Femur (tissue), 1 donor: Measurements from ENCODE around the gene TUBG2.
"Not testable (repeated sequence)": the region's sequence is repeated elsewhere in the genome, so short reads cannot be mapped to it uniquely, and the experiment has no call there.

Experiments
- DNase-seq: peaks from one replicate; pipeline ENCODE4 v3.0.0-alpha.2; 2017

TUBG2 gene

GRCh38 chr17:42659079-42659931 is at the start of gene TUBG2:
Gene TUBG2, plus strand, starts transcription at chr17:42659284. Its CDS starts 220 bp downstream, at chr17:42659504.
- DNase-seq, result peak; percentile 93

- DNase-seq, result not testable (repeated sequence)
These were observed 49.0 kb upstream of the TUBG2 start for GRCh38 chr17:42609814-42610801.

- DNase-seq, result no peak
These were observed 47.1 kb upstream of the TUBG2 start for GRCh38 chr17:42612013-42612412.

GRCh38 chr17:42613699-42614295 is 45.3 kb upstream of the TUBG2 start:
- no peak for DNase-seq

- DNase-seq, result no peak
These were observed 41.1 kb upstream of the TUBG2 start for GRCh38 chr17:42617956-42618431.

GRCh38 chr17:42618442-42619150 is 40.5 kb upstream of the TUBG2 start:
- DNase-seq, result peak; percentile 57

GRCh38 chr17:42621987-42622386 is 37.1 kb upstream of the TUBG2 start:
- not testable (repeated sequence) for DNase-seq

- no peak for DNase-seq
These were observed 35.8 kb upstream of the TUBG2 start for GRCh38 chr17:42623271-42623670.

- no peak for DNase-seq
These were observed 35.1 kb upstream of the TUBG2 start for GRCh38 chr17:42623732-42624596.

GRCh38 chr17:42627032-42627764 is 31.9 kb upstream of the TUBG2 start:
- DNase-seq, result not testable (repeated sequence)

GRCh38 chr17:42629411-42630009 is 29.6 kb upstream of the TUBG2 start:
- DNase-seq, result no peak

- DNase-seq, result no peak
These were observed 26.1 kb upstream of the TUBG2 start for GRCh38 chr17:42632949-42633444.

GRCh38 chr17:42639525-42640113 is 19.5 kb upstream of the TUBG2 start:
- DNase-seq, result no peak

GRCh38 chr17:42640121-42640520 is 19.0 kb upstream of the TUBG2 start:
- DNase-seq, result no peak

GRCh38 chr17:42642336-42642735 is 16.7 kb upstream of the TUBG2 start:
- DNase-seq, result no peak

- DNase-seq, result no peak
These were observed 11.3 kb upstream of the TUBG2 start for GRCh38 chr17:42647778-42648177.

GRCh38 chr17:42651392-42651791 is 7.7 kb upstream of the TUBG2 start:
- no peak for DNase-seq

- DNase-seq, result peak; percentile 81
These were observed 5.6 kb upstream of the TUBG2 start for GRCh38 chr17:42653179-42654124.
